ENCODE results near the gene ITGB2. TPM values are rescaled to one million over a fixed set of nuclear protein-coding genes. Genes with fewer than 3 reads are reported as not detected.

ITGB2 gene
- total and polyA plus RNA-seq, 7 donors: 2.5 to 11.7 (median 8.3) TPM

GRCh38 chr21:44845418-44846223 is 75.1 kb downstream of the ITGB2 start:
- H3K27ac ChIP-seq: no peak overlapping the region
- H3K36me3 ChIP-seq (ENCODE audit: insufficient read depth in 1 of 2, low read depth in 1 of 2): peaks cover 7 to 22% of the 10 kb centered on the region in 2 donors
- 4 to 7% (median 6%) methylated on average over 33 to 34 of the region's 34 CpGs for WGBS, 3 donors
- DNase-seq (peak; percentile 77 to 81), ATAC-seq (peak; percentile 37 to 73 (median 70))
- intact Hi-C loops (cut with DNase I): no loop called here
- peak; percentile 29 for TF ChIP-seq CTCF (IDR thresholded peaks at IDR 0.05)
- H3K9me3 ChIP-seq: no peaks in the 10 kb centered on the region
- peak overlapping the region; percentile 50 for H3K4me3 ChIP-seq
- H3K27me3 ChIP-seq (ENCODE audit: insufficient read depth in 3 of 3, low read length in 2 of 3): peaks cover 0 to 35% (median 0%) of the 10 kb centered on the region in 3 donors
- peaks cover 10% of the 10 kb centered on the region for H3K4me1 ChIP-seq

GRCh38 chr21:44844256-44844655 is 76.4 kb downstream of the ITGB2 start:
- DNase-seq (no peak), ATAC-seq (no peak)

GRCh38 chr21:44842721-44843445 is 77.8 kb downstream of the ITGB2 start:
- no peak for DNase-seq
- H3K27ac ChIP-seq: no peak overlapping the region
- H3K4me1 ChIP-seq: peaks cover 10% of the 10 kb centered on the region
- H3K27me3 ChIP-seq (ENCODE audit: insufficient read depth in 3 of 3, low read length in 2 of 3): peaks cover 0 to 35% (median 0%) of the 10 kb centered on the region in 3 donors
- intact Hi-C loops (cut with DNase I): no loop called here
- H3K9me3 ChIP-seq: no peaks in the 10 kb centered on the region
- ATAC-seq: no peak
- no peaks in the 10 kb centered on the region for H3K36me3 ChIP-seq (ENCODE audit: insufficient read depth in 1 of 2, low read depth in 1 of 2)
- WGBS, 3 donors: 75 to 81% (median 78%) methylated on average over 23 of the region's 23 CpGs
- TF ChIP-seq CTCF (IDR thresholded peaks at IDR 0.05): no peak
- H3K4me3 ChIP-seq: no peak overlapping the region

More at GRCh38 chr21:44844256-44844655, 76.4 kb downstream of the ITGB2 start:
- Histone ChIP-seq H3K36me3 (ENCODE audit: insufficient read depth in 1 of 2, low read depth in 1 of 2) (peaks cover 0 to 8% of the 10 kb centered on the region in 2 donors), H3K4me3 (no peak overlapping the region), H3K27ac (no peak overlapping the region), H3K4me1 (peaks cover 10% of the 10 kb centered on the region), H3K9me3 (no peaks in the 10 kb centered on the region), H3K27me3 (ENCODE audit: insufficient read depth in 3 of 3, low read length in 2 of 3) (peaks cover 0 to 35% (median 0%) of the 10 kb centered on the region in 3 donors)
- intact Hi-C loops (cut with DNase I): no loop called here
- TF ChIP-seq CTCF (IDR thresholded peaks at IDR 0.05): no peak
- WGBS, 3 donors: 60 to 68% (median 62%) methylated on average over 13 to 16 of the region's 16 CpGs

- Histone ChIP-seq H3K27ac (no peak overlapping the region), H3K27me3 (ENCODE audit: insufficient read depth in 3 of 3, low read length in 2 of 3) (peaks cover 0 to 35% (median 0%) of the 10 kb centered on the region in 3 donors), H3K4me3 (no peak overlapping the region), H3K36me3 (ENCODE audit: insufficient read depth in 1 of 2, low read depth in 1 of 2) (no peaks in the 10 kb centered on the region), H3K4me1 (peaks cover 7% of the 10 kb centered on the region), H3K9me3 (no peaks in the 10 kb centered on the region)
- DNase-seq (no peak), ATAC-seq (no peak)
- 79 to 83% (median 80%) methylated on average over 10 of the region's 10 CpGs for WGBS, 3 donors
- TF ChIP-seq CTCF (IDR thresholded peaks at IDR 0.05): no peak
- intact Hi-C loops (cut with DNase I): no loop called here
Measured at GRCh38 chr21:44842087-44842486, 78.6 kb downstream of the ITGB2 start.
